ENCODE measurements around the gene KCNIP4. TPM values are rescaled to one million over a fixed set of nuclear protein-coding genes. Genes with fewer than 3 reads are reported as not detected.
"Not testable (repeated sequence)": the region's sequence is repeated elsewhere in the genome, so short reads cannot be mapped to it uniquely, and the experiment has no call there.

Gene KCNIP4
- polyA plus RNA-seq, 6 donors from 2014 or later, result 0.14 to 0.22 (median 0.22) TPM; not detected in 3

DNA sequence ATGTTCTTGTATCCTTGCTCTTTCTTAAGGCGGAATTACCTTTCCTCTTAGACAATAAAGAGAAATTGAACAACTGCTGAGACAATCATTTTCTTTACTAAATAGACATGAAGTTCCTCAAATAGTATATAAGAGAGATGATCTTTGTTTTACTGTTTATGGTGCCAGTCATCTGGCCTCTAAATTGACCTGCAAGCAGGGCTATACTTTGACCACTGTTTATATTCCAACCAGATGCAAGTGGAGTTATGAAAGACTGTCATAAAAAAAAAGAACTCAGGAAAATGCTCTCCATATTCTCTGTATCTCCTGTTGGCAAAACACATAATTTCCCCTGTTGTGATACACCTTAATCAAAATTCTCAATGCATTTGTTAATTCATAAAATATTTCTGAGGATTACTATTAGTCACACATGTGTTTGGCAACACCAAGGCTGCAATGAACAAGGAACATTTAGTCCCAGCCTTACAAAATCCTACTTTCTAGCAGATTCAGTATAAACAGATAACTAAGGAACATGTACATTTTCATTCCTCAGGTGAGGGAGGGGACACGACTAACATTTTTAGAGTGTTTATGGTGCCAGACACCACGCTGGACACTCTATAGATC lies 562.3 kb downstream of the KCNIP4 start:
- H3K4me1 Mint-ChIP-seq, result no peaks in the 10 kb centered on the region
- no peak overlapping the region for H3K4me3 Mint-ChIP-seq
- DNase-seq (no peak), ATAC-seq (ENCODE audit: low read depth in 2 of 2) (no peak)
- H3K36me3 Mint-ChIP-seq, result no peaks in the 10 kb centered on the region
- H3K27me3 Mint-ChIP-seq, result no peaks in the 10 kb centered on the region
- no peak overlapping the region for H3K27ac Mint-ChIP-seq
- H3K9me3 Mint-ChIP-seq, result peaks cover 0 to 12% (median under 1%) of the 10 kb centered on the region in 7 donors

GRCh38 chr4:21385706-21386105 lies 562.9 kb downstream of the KCNIP4 start:
- Mint-ChIP-seq H3K36me3 (no peaks in the 10 kb centered on the region), H3K27me3 (no peaks in the 10 kb centered on the region), H3K4me1 (no peaks in the 10 kb centered on the region), H3K9me3 (peaks cover 0 to 12% (median 0%) of the 10 kb centered on the region in 7 donors), H3K4me3 (no peak overlapping the region), H3K27ac (no peak overlapping the region)
- no peak for DNase-seq
- no peak for ATAC-seq (ENCODE audit: low read depth in 2 of 2)

- H3K9me3 Mint-ChIP-seq, result peaks cover 0 to 11% (median 0%) of the 10 kb centered on the region in 7 donors
- no peak overlapping the region for H3K27ac Mint-ChIP-seq
- no peak for DNase-seq
- no peak for ATAC-seq (ENCODE audit: low read depth in 2 of 2)
- H3K27me3 Mint-ChIP-seq, result no peaks in the 10 kb centered on the region
- no peaks in the 10 kb centered on the region for H3K36me3 Mint-ChIP-seq
- no peaks in the 10 kb centered on the region for H3K4me1 Mint-ChIP-seq
- no peak overlapping the region for H3K4me3 Mint-ChIP-seq
These were observed 564.0 kb downstream of the KCNIP4 start for GRCh38 chr4:21384609-21385008.

- Mint-ChIP-seq H3K4me3 (no peak overlapping the region), H3K36me3 (no peaks in the 10 kb centered on the region), H3K9me3 (peaks cover 0 to 8% (median 4%) of the 10 kb centered on the region in 7 donors), H3K4me1 (no peaks in the 10 kb centered on the region), H3K27ac (no peak overlapping the region), H3K27me3 (no peaks in the 10 kb centered on the region)
- DNase-seq (no peak), ATAC-seq (ENCODE audit: low read depth in 2 of 2) (no peak)
These were observed 567.7 kb downstream of the KCNIP4 start for GRCh38 chr4:21380861-21381260.

- Mint-ChIP-seq H3K4me1 (no peaks in the 10 kb centered on the region), H3K27me3 (no peaks in the 10 kb centered on the region), H3K9me3 (peaks cover 2 to 9% (median 6%) of the 10 kb centered on the region in 7 donors), H3K4me3 (no peak overlapping the region), H3K27ac (no peak overlapping the region), H3K36me3 (no peaks in the 10 kb centered on the region)
- ATAC-seq (ENCODE audit: low read depth in 2 of 2) (no peak), DNase-seq (no peak)
These were observed 571.5 kb downstream of the KCNIP4 start for GRCh38 chr4:21377046-21377445.

DNA sequence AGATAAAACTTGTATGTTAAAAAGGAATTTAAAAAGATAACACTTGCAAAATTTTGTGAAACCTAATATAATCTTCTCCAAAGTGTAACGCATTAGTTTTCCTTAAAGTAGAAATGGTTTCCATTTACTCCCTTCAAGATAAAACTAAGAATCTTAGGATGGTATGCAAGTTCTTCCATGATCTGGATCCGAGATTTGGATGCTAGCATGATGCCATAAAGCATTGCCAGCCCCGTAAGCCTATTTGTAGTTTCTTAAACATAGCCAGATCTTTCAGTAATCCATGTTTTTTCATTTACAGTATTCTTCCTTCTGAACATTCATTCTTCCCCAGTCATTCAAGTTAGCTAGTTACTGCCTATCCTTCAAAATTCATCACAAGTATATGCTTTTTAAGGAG lies 572.4 kb downstream of the KCNIP4 start:
- DNase-seq, result no peak
- no peak for ATAC-seq (ENCODE audit: low read depth in 2 of 2)
- H3K27ac Mint-ChIP-seq, result no peak overlapping the region
- H3K4me3 Mint-ChIP-seq, result no peak overlapping the region
- H3K9me3 Mint-ChIP-seq, result peaks cover 2 to 8% (median 6%) of the 10 kb centered on the region in 7 donors
- H3K36me3 Mint-ChIP-seq, result no peaks in the 10 kb centered on the region
- no peaks in the 10 kb centered on the region for H3K4me1 Mint-ChIP-seq
- no peaks in the 10 kb centered on the region for H3K27me3 Mint-ChIP-seq

DNA sequence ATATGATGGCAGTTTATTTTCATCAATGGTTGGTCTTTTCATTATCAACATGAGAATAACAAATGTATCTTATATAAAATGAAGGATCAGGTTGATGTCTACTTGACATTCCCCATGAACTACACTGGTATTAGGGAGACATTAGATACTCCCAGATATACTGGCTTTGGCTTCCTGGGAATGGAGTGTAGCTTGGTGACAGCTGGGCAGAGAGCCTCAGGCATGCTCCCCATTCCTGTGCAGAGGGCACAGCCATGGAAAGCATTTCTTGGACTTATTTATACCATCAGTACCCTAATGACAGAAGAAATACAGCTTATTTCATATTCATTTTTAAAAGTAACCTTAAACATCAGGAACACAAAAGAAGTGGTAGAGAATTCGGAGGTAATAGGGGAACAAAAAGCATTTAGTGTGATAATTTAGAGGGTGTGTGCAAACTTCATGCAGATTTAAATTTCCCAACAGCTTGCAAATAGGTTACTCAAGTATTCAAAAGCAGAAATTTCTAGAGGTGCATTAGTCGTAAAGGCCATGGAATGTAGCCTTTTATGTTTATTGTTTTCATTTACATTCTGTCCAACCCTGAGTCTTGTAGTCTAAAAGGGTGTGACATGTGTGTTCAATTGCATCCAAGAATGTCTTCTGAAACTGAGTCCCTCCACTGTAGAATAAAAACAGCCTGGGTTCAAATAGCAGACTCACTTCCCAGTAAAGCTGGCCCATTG lies 573.8 kb downstream of the KCNIP4 start:
- ATAC-seq (ENCODE audit: low read depth in 2 of 2), result no peak
- Mint-ChIP-seq H3K9me3 (peaks cover 2 to 13% (median 8%) of the 10 kb centered on the region in 7 donors), H3K4me3 (no peak overlapping the region), H3K36me3 (no peaks in the 10 kb centered on the region), H3K27ac (no peak overlapping the region), H3K27me3 (no peaks in the 10 kb centered on the region), H3K4me1 (no peaks in the 10 kb centered on the region)
- DNase-seq, result no peak

DNA sequence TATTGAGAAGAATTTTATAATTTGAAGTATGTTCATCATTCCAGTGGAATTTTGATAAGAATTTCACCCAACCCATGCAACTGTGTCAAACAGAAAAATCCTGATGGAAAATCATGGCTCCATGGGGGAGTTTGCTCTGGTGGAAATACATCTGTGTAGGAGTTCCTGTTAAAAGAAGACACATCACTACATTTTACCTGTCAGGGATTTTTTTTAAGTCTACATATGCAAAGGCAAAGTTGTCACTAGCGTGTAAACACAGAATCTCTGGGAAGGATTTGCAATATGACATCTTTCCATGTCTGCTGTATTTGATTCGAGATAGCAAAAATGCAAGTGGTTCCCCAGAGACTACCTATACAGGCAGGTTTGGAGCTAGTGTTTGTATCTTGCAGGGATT lies 581.0 kb downstream of the KCNIP4 start:
- Mint-ChIP-seq H3K36me3 (no peaks in the 10 kb centered on the region), H3K27me3 (no peaks in the 10 kb centered on the region), H3K27ac (no peak overlapping the region), H3K4me3 (no peak overlapping the region), H3K9me3 (peaks cover 0 to 7% (median 2%) of the 10 kb centered on the region in 7 donors), H3K4me1 (no peaks in the 10 kb centered on the region)
- DNase-seq (no peak), ATAC-seq (ENCODE audit: low read depth in 2 of 2) (no peak)

GRCh38 chr4:21366840-21367239 lies 581.7 kb downstream of the KCNIP4 start:
- H3K4me3 Mint-ChIP-seq, result no peak overlapping the region
- no peaks in the 10 kb centered on the region for H3K27me3 Mint-ChIP-seq
- H3K36me3 Mint-ChIP-seq, result no peaks in the 10 kb centered on the region
- ATAC-seq (ENCODE audit: low read depth in 2 of 2), result no peak
- H3K27ac Mint-ChIP-seq, result no peak overlapping the region
- DNase-seq, result no peak
- H3K9me3 Mint-ChIP-seq, result peaks cover 0 to 7% (median 2%) of the 10 kb centered on the region in 7 donors
- no peaks in the 10 kb centered on the region for H3K4me1 Mint-ChIP-seq

DNA sequence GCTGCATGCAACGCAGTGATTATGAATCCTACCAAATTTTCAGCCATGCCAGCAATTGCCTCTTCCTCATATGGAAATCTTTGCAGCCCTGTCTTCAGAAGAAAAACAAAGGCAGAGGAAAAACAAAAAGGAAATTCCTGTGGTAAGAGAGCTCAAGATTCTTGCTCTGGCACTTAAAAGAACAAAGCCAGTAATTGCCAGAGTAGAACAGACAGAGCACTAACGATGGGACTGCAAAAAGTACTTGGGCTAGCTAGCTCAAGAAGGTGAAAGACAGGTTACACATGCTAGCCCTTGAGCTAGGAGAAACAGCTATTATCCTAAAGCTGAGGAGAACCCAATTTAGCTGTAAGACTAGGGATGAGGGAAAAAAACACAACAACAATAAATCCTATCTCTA lies 582.3 kb downstream of the KCNIP4 start:
- Mint-ChIP-seq H3K27ac (no peak overlapping the region), H3K27me3 (no peaks in the 10 kb centered on the region), H3K9me3 (peaks cover 0 to 7% (median 2%) of the 10 kb centered on the region in 7 donors), H3K4me3 (no peak overlapping the region), H3K36me3 (no peaks in the 10 kb centered on the region), H3K4me1 (no peaks in the 10 kb centered on the region)
- ATAC-seq (ENCODE audit: low read depth in 2 of 2) (no peak), DNase-seq (no peak)

GRCh38 chr4:21363701-21364100 lies 584.9 kb downstream of the KCNIP4 start:
- Mint-ChIP-seq H3K36me3 (no peaks in the 10 kb centered on the region), H3K4me1 (no peaks in the 10 kb centered on the region), H3K27ac (no peak overlapping the region), H3K27me3 (no peaks in the 10 kb centered on the region), H3K9me3 (peaks cover 0 to 4% (median under 1%) of the 10 kb centered on the region in 7 donors), H3K4me3 (no peak overlapping the region)
- ATAC-seq (ENCODE audit: low read depth in 2 of 2), result no peak
- no peak for DNase-seq

DNA sequence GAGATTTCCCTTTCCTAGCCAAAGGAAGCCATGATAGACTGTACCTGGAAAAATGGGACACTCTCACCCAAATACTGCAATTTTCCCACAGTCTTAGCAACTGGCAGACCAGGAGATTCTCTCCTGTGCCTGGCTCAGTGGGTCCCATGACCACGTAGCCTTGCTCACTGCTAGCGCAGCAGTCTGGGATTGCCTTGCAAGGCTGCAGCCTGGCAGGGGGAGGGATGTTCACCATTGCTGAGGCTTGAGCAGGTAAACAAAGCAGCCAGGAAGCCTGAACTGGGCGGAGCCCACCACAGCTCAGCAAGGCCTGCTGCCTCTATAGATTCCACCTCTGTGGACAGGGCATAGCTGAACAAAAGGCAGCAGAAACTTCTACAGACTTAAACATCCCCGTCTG lies 596.2 kb downstream of the KCNIP4 start:
- H3K9me3 Mint-ChIP-seq, result peaks cover 8 to 30% (median 19%) of the 10 kb centered on the region in 7 donors
- H3K4me1 Mint-ChIP-seq; H3K4me3 Mint-ChIP-seq; H3K27ac Mint-ChIP-seq; H3K36me3 Mint-ChIP-seq; H3K27me3 Mint-ChIP-seq; DNase-seq; ATAC-seq (ENCODE audit: low read depth in 2 of 2): not testable (repeated sequence)

DNA sequence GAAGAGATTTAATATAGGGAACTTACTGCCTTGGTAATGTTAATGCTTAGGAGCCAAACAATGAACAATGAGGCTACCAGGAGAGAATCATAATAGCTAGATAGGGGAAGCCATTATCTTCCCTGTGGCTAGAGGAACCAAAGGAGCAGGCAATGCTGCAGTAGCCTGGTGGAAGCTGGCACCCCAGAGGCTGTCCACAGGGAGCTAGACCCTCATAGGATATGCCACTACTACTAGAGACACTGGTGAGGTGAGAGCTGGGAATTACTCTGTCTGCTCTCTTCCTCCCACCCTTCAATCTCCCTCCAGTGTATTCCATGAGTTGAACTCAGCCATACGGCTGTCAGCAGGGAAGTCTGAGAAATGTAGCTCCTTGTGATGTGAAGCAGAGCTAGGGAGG lies 601.4 kb downstream of the KCNIP4 start:
- Mint-ChIP-seq H3K4me3 (no peak overlapping the region), H3K27ac (no peak overlapping the region), H3K27me3 (no peaks in the 10 kb centered on the region), H3K9me3 (peaks cover 0 to 9% (median 6%) of the 10 kb centered on the region in 7 donors), H3K4me1 (no peaks in the 10 kb centered on the region), H3K36me3 (no peaks in the 10 kb centered on the region)
- no peak for ATAC-seq (ENCODE audit: low read depth in 2 of 2)
- no peak for DNase-seq

- ATAC-seq (ENCODE audit: low read depth in 2 of 2) (no peak), DNase-seq (no peak)
- no peak overlapping the region for H3K27ac Mint-ChIP-seq
- H3K4me1 Mint-ChIP-seq, result no peaks in the 10 kb centered on the region
- peaks cover 2 to 42% (median 18%) of the 10 kb centered on the region in 7 donors for H3K9me3 Mint-ChIP-seq
- no peak overlapping the region for H3K4me3 Mint-ChIP-seq
- H3K27me3 Mint-ChIP-seq, result no peaks in the 10 kb centered on the region
- H3K36me3 Mint-ChIP-seq, result no peaks in the 10 kb centered on the region
These were observed 620.4 kb downstream of the KCNIP4 start for GRCh38 chr4:21327976-21328700.

Data from naive B cell (primary cell).